ENCODE measurements around the gene CLEC3A.

DNA sequence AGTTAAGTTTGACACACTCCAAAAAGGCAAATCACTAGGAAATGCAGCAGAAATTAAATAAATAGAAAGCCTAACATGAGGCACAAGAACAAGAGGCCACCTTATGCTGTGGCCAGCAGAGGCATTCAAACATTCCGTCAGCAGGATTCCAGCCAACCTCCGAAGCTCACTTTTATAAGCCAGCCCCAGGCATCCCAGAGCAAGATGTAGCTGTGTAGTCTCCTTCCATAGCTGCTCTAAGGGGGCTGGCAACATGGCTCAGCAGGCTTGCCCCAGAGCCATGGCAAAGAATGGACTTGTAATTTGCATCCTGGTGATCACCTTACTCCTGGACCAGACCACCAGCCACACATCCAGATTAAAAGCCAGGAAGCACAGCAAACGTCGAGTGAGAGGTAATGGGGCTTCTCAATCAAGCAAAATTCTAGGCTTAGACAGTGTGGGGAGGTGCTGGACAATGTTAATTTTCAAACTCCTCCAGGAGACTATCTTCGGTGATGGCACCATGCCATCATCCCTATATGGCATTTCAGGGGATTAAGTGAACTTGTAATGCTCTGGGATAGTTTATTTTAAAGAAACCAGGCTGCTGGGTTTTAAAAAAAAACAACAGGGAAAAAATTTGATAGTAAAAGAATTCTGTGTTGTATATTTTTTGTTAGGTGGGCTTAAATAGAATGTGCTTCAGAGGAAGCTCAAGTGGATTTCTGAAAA, at the start of gene CLEC3A:
- TF ChIP-seq, protein P1, sequence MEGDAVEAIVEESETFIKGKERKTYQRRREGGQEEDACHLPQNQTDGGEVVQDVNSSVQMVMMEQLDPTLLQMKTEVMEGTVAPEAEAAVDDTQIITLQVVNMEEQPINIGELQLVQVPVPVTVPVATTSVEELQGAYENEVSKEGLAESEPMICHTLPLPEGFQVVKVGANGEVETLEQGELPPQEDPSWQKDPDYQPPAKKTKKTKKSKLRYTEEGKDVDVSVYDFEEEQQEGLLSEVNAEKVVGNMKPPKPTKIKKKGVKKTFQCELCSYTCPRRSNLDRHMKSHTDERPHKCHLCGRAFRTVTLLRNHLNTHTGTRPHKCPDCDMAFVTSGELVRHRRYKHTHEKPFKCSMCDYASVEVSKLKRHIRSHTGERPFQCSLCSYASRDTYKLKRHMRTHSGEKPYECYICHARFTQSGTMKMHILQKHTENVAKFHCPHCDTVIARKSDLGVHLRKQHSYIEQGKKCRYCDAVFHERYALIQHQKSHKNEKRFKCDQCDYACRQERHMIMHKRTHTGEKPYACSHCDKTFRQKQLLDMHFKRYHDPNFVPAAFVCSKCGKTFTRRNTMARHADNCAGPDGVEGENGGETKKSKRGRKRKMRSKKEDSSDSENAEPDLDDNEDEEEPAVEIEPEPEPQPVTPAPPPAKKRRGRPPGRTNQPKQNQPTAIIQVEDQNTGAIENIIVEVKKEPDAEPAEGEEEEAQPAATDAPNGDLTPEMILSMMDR (IDR thresholded peaks at IDR 0.05) = no peak
- TF ChIP-seq POLR2AphosphoS5 (IDR thresholded peaks at IDR 0.05; ENCODE audit: low read depth, low read length) (no peak), SIN3A (IDR thresholded peaks at IDR 0.05; ENCODE audit: borderline replicate concordance, insufficient read depth, low read depth, low read length) (no peak), TCF7L2 (IDR thresholded peaks at IDR 0.05; ENCODE audit: low read depth, low read length) (no peak)
- TF ChIP-seq, protein P2, sequence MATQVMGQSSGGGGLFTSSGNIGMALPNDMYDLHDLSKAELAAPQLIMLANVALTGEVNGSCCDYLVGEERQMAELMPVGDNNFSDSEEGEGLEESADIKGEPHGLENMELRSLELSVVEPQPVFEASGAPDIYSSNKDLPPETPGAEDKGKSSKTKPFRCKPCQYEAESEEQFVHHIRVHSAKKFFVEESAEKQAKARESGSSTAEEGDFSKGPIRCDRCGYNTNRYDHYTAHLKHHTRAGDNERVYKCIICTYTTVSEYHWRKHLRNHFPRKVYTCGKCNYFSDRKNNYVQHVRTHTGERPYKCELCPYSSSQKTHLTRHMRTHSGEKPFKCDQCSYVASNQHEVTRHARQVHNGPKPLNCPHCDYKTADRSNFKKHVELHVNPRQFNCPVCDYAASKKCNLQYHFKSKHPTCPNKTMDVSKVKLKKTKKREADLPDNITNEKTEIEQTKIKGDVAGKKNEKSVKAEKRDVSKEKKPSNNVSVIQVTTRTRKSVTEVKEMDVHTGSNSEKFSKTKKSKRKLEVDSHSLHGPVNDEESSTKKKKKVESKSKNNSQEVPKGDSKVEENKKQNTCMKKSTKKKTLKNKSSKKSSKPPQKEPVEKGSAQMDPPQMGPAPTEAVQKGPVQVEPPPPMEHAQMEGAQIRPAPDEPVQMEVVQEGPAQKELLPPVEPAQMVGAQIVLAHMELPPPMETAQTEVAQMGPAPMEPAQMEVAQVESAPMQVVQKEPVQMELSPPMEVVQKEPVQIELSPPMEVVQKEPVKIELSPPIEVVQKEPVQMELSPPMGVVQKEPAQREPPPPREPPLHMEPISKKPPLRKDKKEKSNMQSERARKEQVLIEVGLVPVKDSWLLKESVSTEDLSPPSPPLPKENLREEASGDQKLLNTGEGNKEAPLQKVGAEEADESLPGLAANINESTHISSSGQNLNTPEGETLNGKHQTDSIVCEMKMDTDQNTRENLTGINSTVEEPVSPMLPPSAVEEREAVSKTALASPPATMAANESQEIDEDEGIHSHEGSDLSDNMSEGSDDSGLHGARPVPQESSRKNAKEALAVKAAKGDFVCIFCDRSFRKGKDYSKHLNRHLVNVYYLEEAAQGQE (IDR thresholded peaks at IDR 0.05; ENCODE audit: insufficient read depth in 1 of 2, low read depth in 2 of 2, low read length in 1 of 2) = no peak

All from Panc1 (cell line).